Activated B cell treated with CpG ODN at 0.5 μM for 24 hours (primary cell): ENCODE results near the gene PPP2R3C. TPM values are rescaled to one million over a fixed set of nuclear protein-coding genes. Genes with fewer than 3 reads are reported as not detected.

Experiments used
- ATAC-seq: fragments of 200-7000 bp; cut with Tn5 transposase; one replicate; pipeline ENCODE4 v1.10.0; 2021; ENCODE audit warnings: low read depth, mild to moderate bottlenecking, moderate library complexity
- CTCF ChIA-PET: fragments of 350-600 bp; sonication (Branson Sonifier 250); formaldehyde crosslinking; loops from one replicate; lab custom pipeline; 2021; ENCODE audit warnings: antibody characterized with exemption; lab: Charles Lee
- POLR2A ChIA-PET: fragments of 350-600 bp; sonication (Branson Sonifier 250); formaldehyde crosslinking; loops from one replicate; lab custom pipeline; 2021; ENCODE audit warnings: antibody characterized with exemption; lab: Charles Lee
- DNase-seq: peaks from one replicate; pipeline ENCODE4 v3.0.0; 2022
- H3K27ac Mint-ChIP-seq: one replicate; pipeline ENCODE4 v1.8.0; 2020; ENCODE audit warnings: mixed read lengths
- H3K27me3 Mint-ChIP-seq: one replicate; pipeline ENCODE4 v1.8.0; 2021; ENCODE audit warnings: mixed read lengths
- H3K36me3 Mint-ChIP-seq: one replicate; pipeline ENCODE4 v1.8.0; 2021; ENCODE audit warnings: low read depth, mixed read lengths
- H3K4me1 Mint-ChIP-seq: one replicate; pipeline ENCODE4 v1.8.0; 2021; ENCODE audit warnings: mixed read lengths
- H3K4me3 Mint-ChIP-seq: one replicate; pipeline ENCODE4 v1.8.0; 2020; ENCODE audit warnings: mild to moderate bottlenecking, mixed read lengths
- H3K9me3 Mint-ChIP-seq: one replicate; pipeline ENCODE4 v1.8.0; 2020; ENCODE audit warnings: mixed read lengths
- intact Hi-C: fragments of 100-400 bp; cut with micrococcal nuclease; formaldehyde crosslinking; loops from one replicate; pipeline ENCODE4 v1.15.1; 2024
- total RNA-seq: library from RNA; stranded (reverse); gene quantifications from 2 replicates; pipeline ENCODE4 v1.2.3, GENCODE V29; 2022
- TF ChIP-seq, protein P1 (sequence below): fragments of 200-600 bp; IDR thresholded peaks from one replicate; pipeline ENCODE4 v1.8.0; 2022; ENCODE audit warnings: antibody characterized with exemption, mild to moderate bottlenecking

The PPP2R3C gene
- total RNA-seq, 1 donor from 2014 or later: 48.9 TPM

DNA sequence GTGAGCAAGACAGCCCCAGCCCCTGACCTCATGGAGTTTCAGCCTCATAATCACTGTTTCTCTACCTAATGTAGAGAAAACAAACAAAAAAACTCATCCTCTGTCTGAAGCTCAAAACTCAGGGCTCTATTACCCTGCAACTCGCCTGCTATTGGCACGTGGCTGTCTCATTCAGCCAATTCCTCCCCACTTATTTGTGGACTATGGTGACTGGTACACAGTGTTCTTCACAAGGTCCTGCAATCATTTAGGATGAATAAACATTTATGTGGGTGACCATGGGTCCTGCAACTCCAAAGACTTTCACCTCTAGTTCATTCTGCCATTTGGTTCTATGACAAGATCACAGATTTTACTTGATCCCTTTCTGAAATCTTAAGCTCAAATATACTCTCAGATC is 4.7 kb downstream of the PPP2R3C start:
- ChIA-PET CTCF (interaction anchor here (0.8 kb wide), 1 partner anchor 24 kb away, joined by 3 read pairs; no protein-coding TSS in a partner anchor), POLR2A (interaction anchor here (0.6 kb wide), 1 partner anchor 277 kb away, joined by 3 read pairs; no protein-coding TSS in a partner anchor)
- intact Hi-C loops: no loop called here
- Mint-ChIP-seq H3K36me3 (peaks cover 74% of the 10 kb centered on the region), H3K27ac (no peak overlapping the region), H3K4me1 (peaks cover 28% of the 10 kb centered on the region), H3K4me3 (no peak overlapping the region), H3K9me3 (no peaks in the 10 kb centered on the region), H3K27me3 (no peaks in the 10 kb centered on the region)
- TF ChIP-seq, protein P1, sequence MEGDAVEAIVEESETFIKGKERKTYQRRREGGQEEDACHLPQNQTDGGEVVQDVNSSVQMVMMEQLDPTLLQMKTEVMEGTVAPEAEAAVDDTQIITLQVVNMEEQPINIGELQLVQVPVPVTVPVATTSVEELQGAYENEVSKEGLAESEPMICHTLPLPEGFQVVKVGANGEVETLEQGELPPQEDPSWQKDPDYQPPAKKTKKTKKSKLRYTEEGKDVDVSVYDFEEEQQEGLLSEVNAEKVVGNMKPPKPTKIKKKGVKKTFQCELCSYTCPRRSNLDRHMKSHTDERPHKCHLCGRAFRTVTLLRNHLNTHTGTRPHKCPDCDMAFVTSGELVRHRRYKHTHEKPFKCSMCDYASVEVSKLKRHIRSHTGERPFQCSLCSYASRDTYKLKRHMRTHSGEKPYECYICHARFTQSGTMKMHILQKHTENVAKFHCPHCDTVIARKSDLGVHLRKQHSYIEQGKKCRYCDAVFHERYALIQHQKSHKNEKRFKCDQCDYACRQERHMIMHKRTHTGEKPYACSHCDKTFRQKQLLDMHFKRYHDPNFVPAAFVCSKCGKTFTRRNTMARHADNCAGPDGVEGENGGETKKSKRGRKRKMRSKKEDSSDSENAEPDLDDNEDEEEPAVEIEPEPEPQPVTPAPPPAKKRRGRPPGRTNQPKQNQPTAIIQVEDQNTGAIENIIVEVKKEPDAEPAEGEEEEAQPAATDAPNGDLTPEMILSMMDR: no peak
- DNase-seq (no peak), ATAC-seq (no peak)

DNA sequence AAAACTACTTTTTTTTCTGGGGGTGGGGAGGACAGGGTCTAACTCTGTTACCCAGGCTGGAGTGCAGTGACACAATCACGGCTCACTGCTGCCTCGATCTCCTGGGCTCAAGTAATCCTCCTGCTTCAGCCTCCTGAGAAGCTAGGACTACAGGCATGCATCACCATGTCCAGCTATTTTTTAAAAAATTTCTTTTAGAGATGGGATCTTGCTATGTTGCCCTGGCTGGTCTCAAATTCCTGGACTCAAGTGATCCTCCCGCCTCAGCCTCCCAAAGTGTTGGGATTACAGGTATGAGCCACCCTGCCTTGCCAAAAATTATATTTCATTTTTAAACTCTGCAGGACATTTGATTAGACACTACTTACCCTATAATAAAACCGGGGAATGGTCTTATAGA is 5.5 kb downstream of the PPP2R3C start:
- Mint-ChIP-seq H3K27ac (no peak overlapping the region), H3K4me1 (peaks cover 27% of the 10 kb centered on the region)
- POLR2A ChIA-PET: no interaction called here

DNA sequence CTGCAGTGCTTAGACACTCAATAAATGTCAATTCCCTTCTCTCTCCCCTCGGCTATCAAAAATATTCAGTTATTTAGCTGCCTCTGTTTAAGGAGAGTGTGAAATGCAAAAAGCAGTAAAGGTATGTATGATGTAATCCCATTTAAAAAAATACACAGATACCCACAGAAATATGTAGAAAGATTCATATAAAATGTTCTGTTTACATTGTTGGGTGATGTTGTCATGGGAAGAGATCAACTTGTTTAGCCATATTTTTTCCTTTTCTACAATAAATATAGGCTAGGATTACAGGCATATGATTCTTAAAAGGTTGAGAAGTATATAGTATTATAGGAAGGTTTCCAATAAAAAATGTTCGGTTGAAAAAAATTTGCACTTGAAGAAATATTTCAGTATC is 7.8 kb downstream of the PPP2R3C start:
- Mint-ChIP-seq H3K4me1 (peaks cover 15% of the 10 kb centered on the region), H3K27me3 (no peaks in the 10 kb centered on the region), H3K4me3 (no peak overlapping the region), H3K27ac (no peak overlapping the region), H3K9me3 (no peaks in the 10 kb centered on the region), H3K36me3 (peaks cover 80% of the 10 kb centered on the region)
- DNase-seq (no peak), ATAC-seq (no peak)
- CTCF ChIA-PET: interaction anchor here (1.2 kb wide), 1 partner anchor 391 kb away, joined by 5 read pairs; no protein-coding TSS in a partner anchor
- intact Hi-C loops: no loop called here
- POLR2A ChIA-PET: no interaction called here
- TF ChIP-seq, protein P1: no peak

More for the DNA sequence above, 5.5 kb downstream of the PPP2R3C start:
- Mint-ChIP-seq H3K27me3 (no peaks in the 10 kb centered on the region), H3K4me3 (no peak overlapping the region), H3K9me3 (no peaks in the 10 kb centered on the region), H3K36me3 (peaks cover 74% of the 10 kb centered on the region)
- intact Hi-C loops: no loop called here
- TF ChIP-seq, protein P1: no peak
- DNase-seq (no peak), ATAC-seq (no peak)
- CTCF ChIA-PET: no interaction called here

DNA sequence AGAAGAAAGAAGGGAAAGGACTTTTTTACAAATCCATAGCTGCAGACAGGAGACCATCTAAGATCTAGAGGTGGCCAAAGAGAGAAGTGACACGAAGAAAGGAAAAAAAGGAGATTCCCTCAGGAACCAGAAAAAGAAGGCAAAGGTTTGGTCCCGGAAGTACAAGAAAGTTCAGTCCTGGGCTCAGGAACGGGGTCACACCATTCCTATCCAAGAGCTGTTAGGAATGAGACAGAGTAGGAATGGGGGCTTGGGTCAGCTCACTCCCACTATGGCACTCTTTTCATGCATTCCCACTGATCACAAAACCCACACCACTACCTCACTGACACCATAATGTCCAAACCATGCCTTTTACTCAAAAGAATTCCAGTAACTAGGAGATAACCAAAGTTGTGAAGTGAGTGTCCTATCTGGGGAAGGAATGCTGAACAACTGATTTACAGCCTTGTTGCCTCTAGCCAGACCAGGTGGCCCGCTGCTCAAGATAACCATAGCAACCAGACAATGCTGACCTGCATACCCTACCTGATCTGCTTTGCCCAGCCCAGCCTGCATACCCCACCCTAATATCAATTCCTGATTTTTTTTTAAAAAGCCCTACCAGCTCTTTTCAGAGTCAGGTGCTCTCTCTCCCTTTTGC is 8.4 kb downstream of the PPP2R3C start:
- H3K27ac Mint-ChIP-seq: no peak overlapping the region
- DNase-seq (no peak), ATAC-seq (no peak)
- H3K9me3 Mint-ChIP-seq: no peaks in the 10 kb centered on the region
- intact Hi-C loops: no loop called here
- peaks cover 12% of the 10 kb centered on the region for H3K4me1 Mint-ChIP-seq
- CTCF ChIA-PET: no interaction called here
- POLR2A ChIA-PET: interaction anchor here (0.9 kb wide), 1 partner anchor 9 kb away, joined by 3 read pairs; the partner anchor contains the start of genes PPP2R3C and PRORP
- TF ChIP-seq, protein P1: no peak
- H3K4me3 Mint-ChIP-seq: no peak overlapping the region
- H3K27me3 Mint-ChIP-seq: no peaks in the 10 kb centered on the region
- H3K36me3 Mint-ChIP-seq: peaks cover 80% of the 10 kb centered on the region

DNA sequence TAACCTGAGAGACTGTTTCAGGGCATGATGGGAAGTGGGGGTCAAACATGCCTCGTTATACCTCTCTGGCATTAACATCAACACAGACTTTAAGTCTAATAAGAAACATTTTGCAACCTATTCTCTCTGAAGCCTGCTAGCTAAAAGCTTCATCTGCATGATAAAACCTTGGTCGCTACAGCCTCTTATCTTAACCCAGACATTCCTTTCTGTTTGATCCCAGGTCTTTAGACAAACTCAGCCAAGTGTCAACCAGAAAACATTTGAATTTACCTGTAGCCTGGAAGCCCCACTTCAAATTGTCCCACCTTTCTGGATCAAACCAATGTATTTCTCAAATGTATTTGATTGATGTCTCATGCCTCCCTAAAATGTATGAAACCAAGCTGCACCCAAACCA is 9.1 kb downstream of the PPP2R3C start:
- POLR2A ChIA-PET: interaction anchor here (0.9 kb wide), 1 partner anchor 10 kb away, joined by 3 read pairs; the partner anchor contains the start of genes PPP2R3C and PRORP
- H3K27ac Mint-ChIP-seq: no peak overlapping the region
- peaks cover 80% of the 10 kb centered on the region for H3K36me3 Mint-ChIP-seq
- CTCF ChIA-PET: no interaction called here
- H3K4me3 Mint-ChIP-seq: no peak overlapping the region
- DNase-seq (no peak), ATAC-seq (no peak)
- intact Hi-C loops: no loop called here
- H3K9me3 Mint-ChIP-seq: no peaks in the 10 kb centered on the region
- peaks cover 9% of the 10 kb centered on the region for H3K4me1 Mint-ChIP-seq
- H3K27me3 Mint-ChIP-seq: no peaks in the 10 kb centered on the region
- TF ChIP-seq, protein P1: no peak
